ENCODE results near the gene NDST4.

DNA sequence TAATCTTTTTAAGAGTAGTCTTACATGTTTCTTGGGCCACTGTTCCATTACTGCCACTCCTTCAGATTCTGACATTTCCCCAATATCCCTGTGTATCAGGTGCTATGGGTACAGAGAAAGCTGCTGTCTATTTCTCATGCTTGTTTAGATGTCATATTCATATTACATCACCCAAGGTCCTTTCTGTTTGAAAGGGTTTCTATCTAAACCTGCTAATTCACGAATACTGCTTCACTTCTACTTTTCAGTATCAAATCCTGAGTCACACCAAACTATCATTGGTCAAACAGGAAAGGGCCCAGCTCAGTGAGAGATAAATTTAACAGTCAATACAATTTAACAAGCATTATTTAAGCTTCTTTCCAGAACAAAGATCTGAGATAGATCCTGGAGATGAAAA is 273.4 kb downstream of the NDST4 start:
- TF ChIP-seq, protein P1, sequence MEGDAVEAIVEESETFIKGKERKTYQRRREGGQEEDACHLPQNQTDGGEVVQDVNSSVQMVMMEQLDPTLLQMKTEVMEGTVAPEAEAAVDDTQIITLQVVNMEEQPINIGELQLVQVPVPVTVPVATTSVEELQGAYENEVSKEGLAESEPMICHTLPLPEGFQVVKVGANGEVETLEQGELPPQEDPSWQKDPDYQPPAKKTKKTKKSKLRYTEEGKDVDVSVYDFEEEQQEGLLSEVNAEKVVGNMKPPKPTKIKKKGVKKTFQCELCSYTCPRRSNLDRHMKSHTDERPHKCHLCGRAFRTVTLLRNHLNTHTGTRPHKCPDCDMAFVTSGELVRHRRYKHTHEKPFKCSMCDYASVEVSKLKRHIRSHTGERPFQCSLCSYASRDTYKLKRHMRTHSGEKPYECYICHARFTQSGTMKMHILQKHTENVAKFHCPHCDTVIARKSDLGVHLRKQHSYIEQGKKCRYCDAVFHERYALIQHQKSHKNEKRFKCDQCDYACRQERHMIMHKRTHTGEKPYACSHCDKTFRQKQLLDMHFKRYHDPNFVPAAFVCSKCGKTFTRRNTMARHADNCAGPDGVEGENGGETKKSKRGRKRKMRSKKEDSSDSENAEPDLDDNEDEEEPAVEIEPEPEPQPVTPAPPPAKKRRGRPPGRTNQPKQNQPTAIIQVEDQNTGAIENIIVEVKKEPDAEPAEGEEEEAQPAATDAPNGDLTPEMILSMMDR (IDR thresholded peaks at IDR 0.05; ENCODE audit: low read depth, low read length) = no peak
- no peak for TF ChIP-seq EZH2phosphoT487 (IDR thresholded peaks at IDR 0.05; ENCODE audit: low read depth)
